Effector CD4-positive, alpha-beta T cell (primary cell): ENCODE measurements around the gene EME2.
"Not testable (repeated sequence)": the region's sequence is repeated elsewhere in the genome, so short reads cannot be mapped to it uniquely, and the experiment has no call there.

Source experiments
- DNase-seq: peaks from one replicate; pipeline ENCODE4 v3.0.0-alpha.2; 2020
- total RNA-seq: gene quantifications from one replicate; lab custom pipeline; 2026; lab: John Stamatoyannopoulos, UW

Gene EME2, protein sequence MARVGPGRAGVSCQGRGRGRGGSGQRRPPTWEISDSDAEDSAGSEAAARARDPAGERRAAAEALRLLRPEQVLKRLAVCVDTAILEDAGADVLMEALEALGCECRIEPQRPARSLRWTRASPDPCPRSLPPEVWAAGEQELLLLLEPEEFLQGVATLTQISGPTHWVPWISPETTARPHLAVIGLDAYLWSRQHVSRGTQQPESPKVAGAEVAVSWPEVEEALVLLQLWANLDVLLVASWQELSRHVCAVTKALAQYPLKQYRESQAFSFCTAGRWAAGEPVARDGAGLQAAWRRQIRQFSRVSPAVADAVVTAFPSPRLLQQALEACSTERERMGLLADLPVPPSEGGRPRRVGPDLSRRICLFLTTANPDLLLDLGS
- 56.8 reads per million, percentile 71 among the genes with 10 or more reads in this experiment for total RNA-seq

DNA sequence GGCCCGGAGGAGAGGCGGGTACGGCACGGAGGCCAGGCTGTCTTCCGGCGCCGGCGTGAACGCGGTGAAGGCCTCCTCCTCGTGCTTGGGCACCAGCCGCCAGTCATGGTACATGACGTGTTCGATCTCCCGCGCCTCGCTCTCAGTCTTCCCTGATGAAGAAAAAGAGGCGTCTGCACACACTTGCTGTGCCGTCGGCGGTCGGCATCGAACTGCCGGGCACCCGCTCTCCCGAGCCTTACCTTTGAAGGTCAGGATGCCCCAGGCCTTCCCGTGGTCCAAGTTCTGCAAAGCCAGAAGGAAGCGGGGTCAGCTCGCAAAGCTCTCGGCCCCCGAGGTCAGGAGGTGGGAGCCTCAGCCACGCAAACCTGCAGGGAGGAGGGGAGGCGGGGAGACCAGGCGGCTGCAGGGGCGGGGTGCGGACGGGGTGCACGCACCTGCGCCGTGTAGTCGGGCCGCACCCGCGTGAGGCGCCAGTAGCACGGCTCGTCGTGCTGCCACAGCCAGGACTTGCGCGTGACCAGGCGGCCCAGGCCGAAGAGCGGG is at the start of gene EME2:
Gene EME2 (plus strand): TSS at position 449 of the 546 bp plus-strand sequence. CDS start 418 bp downstream, outside the sequence.
- DNase-seq: peak; percentile 38

DNA sequence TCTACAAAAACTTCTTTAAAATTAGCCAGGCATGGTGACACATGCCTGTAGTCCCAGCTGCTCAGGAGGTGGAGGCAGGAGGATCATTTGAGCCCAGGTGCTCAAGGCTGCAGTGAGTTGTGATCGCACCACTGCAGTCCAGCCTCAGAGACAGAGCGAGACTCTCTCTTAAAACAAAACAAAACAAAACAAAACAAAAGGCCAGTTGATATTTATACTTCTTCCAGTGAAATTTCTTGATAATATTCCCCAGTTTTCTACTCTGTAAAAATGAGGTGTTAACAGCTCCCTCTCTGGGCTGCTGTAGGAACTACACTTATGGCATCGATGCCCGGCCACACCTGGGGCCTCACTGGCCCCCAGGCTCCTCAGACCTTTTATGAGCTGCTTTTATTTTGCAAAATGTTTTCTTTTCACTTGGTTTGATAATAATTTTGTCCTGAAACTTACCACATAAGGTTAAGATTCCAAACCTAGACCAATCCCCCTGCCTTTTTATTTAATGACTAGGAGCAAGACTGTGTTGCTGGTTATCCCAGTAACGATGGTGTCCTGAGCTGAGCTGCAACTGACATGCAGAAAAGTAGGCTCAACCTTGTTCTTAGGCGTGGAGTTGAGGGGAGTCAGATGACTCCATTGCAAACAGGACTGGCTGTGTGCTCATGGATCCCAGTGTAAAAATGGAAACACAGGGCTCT is 49.0 kb upstream of the EME2 start:
- peak; percentile 36 for DNase-seq

DNA sequence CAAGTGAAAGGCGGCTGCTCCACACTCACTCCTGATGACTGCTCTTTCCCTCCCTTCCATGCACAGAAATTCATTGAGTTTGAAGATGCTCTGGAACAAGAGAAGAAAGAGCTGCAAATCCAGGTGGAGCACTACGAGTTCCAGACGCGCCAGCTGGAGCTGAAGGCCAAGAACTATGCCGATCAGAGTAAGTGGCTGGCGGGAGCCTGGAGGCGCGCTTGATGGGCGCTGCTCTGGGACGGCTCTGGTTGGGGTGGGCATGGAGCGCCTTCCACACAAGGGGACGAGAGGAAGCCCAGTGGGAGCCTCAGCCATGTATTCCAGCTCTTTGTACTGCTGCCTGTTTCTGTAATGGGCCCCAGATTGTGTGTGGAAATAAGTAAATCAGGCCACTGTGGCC is 48.1 kb upstream of the EME2 start:
- no peak for DNase-seq

DNA sequence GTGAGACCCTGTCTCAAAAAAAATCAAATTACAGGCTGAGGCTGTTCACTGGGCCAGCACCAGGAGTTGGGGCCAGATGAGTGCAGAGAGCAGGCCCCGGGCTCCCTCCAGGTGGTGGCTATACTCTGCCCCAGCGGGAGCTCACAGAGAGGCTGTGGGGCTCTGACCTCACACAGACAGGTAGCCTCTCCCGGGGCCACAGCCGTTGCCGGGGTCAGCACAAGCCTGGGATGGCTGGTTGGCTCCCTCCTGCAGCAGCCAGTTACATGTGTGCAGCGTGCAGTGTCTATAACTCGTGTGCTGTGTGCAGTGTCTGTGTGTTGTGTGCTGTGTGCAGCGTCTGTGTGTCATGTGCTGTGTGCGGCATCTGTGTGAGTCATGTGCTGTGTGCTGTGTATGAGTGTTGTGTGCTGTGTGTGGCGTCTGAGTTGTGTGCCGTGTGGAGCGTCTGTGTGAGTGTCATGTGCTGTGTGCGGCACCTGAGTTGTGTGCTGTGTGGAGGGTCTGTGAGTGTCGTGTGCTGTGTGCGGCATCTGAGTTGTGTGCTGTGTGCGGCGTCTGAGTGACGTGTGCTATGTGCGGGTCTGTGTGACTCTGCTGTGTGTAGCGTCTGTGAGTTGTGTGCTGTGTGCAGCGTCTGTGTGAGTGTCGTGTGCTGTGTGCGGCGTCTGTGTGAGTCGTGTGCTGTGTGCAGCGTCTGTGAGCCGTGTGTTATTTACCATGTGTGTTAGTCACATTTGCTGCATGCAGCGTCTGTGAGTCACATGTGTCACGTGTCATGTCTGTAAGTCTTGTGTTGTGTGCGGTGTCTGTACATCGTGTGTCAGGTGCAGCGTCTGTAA is 45.7 kb upstream of the EME2 start:
- DNase-seq: no peak

DNA sequence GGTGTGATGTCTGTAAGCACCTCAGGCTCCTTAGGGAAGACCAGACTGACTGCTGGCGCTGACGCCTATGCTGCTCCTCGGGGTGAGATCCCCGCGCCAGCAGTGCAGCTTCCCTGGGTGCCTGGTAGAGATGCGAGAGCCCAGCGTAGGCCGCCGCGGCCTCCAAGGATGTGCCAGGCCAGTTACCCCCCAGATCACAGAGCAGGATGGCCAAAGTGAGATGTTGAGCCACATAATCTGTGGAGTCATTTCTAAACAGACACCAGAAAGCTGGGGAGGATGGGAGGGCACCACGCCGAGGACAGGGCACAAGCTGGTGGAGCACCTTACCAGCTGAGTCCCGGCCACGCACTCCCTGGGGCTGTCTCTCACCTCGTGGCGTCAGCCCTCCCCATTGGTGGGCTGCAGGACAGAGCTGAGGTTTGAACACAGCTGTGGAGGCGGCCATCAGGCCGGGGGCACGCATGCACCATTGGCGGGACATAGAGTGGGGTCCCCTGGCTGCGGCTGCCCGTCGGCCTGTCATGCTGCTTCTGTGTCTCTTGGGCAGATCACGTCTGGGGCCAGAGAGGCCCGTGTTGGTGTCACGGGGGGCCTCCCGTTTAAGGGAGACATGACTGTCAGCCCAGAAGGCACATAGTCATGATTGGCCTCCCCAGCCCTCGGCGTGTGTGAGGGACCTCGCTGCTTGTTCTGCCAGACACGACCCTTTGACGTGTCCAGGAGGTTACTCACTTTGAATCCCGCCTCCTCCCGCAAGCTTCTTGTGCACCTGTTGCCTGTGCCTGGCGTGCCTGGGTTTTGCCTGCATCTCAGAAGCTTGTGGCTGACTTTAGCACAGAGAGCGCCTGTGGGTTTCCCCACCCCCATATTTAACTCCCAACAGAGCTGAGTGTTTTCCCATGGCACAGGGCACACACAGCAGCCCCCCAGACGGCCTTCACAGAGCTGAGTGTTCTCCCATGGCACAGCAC is 44.7 kb upstream of the EME2 start:
- no peak for DNase-seq

DNA sequence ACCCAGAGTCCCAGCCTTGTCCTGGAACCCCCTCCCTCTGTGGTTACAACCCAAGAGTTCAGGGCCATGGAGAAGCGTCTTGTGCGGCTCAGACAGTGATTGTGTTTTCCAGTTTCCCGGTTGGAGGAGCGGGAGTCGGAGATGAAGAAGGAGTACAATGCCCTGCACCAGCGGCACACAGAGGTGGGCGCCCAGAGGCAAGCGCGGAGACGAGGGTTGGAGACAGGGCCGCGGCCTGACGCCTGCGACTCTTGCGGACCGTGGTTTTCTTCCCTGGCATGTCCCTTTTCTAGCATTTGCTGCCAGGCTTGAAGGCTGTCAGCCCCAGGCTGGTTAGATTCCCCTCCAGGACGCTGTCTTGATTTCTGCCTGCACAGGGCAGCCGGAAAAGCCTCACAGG is 43.6 kb upstream of the EME2 start:
- DNase-seq: no peak

DNA sequence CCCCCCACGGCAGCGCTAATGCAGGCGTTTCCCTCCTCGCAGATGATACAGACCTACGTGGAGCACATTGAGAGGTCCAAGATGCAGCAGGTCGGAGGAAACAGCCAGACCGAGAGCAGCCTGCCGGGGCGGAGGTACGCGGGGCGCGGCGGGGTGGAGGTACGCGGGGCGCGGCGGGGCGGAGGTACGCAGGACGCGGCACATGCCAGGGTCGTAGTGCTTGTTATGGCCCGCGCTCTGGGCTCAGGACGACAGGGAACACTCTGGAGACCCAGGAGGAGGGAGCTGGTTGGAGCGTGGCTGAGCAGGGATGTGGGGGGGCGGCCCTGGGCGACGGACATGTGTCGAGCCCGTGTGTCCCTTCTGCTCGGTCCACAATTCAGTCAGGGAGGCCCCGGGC is 43.2 kb upstream of the EME2 start:
- no peak for DNase-seq

DNA sequence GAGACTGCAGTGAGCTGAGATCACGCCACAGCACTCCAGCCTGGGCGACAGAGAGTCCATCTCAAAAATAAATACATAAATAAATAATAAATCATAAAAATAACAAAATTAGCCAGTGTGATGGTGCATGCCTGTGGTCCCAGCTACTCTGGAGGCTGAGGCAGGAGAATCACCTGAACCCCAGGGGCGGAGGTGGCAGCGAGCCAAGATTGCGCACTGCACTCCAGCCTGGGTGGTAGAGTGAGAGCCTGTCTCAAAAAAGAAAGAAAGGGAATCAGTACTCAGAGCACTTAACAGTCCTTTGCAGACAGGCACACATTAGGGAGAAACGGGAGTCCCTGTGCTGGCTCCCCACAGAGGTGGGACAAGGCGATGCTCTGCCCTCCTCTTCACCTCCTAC is 41.5 kb upstream of the EME2 start:
- DNase-seq: no peak

DNA sequence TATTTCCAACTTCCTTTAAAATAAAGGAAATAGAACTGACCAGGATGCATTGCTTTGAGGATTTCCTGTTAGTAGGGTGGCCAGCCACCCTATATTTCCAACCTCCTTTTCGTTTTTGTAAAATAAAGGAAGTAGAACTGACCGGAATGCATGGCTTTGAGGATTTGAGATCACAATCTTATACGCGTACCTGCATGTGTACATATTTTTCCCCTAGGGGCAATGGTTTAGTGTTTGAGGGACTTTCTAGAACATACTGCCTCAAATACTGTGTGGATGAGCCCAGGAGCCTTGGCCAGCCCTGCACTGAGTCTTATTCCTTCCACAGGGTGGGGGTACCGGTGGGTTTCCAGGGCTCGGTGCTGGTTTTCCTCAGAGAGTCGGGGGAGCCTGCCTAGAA is 41.0 kb upstream of the EME2 start:
- DNase-seq: no peak

DNA sequence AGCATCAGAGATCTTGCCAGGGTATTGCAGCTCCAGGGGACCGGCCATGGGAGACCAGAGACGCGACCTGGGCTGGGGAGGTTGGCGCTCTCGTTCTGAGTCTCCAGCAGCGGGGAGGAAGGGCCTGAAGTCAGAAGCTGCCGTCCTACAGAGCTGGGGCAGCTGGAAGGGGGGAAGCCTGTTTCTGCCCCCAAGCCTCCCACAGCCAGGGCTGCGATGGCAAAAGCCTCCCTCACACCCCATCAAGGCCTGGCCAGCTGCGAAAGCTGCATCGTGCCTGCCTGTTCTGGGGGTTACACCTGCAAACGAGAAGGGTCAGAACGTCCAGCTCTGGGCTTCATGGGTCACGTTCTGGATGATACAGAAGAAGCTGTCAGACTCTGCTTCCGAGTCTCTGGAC is 40.5 kb upstream of the EME2 start:
- no peak for DNase-seq

DNA sequence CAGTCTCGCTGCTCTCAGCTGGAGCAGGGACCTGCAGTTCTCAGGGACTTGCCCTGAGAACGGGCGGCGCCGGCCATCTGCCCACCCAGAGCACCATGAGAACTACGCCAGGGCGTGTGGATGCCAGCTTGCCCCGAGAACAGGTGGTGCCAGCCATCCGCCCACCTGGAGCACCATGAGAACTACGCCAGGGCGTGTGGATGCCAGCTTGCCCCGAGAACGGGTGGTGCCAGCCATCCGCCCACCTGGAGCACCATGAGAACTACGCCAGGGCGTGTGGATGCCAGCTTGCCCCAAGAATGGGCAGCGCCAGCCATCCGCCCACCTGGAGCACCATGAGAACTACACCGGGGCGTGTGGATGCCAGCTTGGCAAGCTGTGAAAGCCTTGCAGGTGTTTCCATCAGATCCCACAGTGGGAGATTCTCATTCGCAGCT is 40.0 kb upstream of the EME2 start:
- DNase-seq: not testable (repeated sequence)

DNA sequence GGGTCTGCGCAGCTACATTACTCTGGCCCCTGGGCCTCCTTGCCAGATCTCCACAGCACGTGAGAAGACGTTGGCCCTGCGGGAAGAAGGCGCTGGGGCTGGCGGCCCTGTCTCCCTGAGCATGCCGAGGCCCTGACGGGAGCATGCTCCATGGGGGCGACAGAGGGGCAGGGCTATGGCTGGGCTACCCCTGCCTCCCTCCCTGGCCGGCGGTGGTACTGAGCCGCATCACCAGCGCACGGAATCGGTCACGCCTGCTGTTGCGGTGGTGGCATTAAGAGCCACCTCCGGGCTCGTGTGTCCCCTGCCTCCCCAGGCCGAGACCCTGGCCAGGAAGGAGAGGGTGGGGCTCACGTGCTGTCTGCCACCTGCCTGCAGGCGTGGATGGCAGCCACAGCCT is 38.5 kb upstream of the EME2 start:
- DNase-seq: no peak

DNA sequence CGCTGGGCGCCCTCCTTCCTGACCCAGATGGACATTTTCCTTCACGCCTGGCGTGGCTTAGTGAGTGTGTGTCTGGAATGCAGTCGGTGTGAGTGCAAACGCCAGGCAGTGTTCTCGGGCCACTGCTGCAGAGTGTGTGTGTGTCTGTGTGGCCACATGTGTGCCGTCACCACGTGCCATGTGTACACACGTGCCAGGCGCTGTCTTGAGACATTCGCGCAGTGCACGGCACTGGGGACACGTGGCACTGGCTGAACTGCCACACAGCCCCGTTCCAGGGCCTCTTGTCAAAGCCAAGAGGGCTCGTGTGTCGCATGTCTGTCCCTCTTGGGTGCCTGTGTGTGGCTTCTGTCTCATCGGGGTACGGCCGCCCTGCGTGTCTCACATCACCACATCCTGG is 37.8 kb upstream of the EME2 start:
- no peak for DNase-seq

DNA sequence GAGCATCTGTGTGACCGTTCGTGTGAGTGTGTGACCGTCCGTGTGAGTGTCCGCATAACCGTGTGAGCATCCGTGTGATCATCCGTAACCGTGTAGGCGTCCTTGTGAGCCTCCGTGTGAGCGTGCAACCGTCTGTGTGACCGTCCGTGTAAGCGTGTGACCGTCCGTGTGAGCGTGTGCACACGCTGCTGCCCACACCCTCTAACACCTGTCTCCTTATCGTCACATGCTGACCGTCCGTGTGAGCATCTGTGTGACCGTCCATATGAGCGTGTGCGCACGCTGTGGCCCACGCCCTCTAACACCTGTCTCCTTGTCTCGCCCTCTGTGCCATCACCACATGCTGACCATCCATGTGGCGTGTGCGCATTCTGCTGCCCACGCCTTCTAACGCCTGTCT is 32.4 kb upstream of the EME2 start:
- no peak for DNase-seq

DNA sequence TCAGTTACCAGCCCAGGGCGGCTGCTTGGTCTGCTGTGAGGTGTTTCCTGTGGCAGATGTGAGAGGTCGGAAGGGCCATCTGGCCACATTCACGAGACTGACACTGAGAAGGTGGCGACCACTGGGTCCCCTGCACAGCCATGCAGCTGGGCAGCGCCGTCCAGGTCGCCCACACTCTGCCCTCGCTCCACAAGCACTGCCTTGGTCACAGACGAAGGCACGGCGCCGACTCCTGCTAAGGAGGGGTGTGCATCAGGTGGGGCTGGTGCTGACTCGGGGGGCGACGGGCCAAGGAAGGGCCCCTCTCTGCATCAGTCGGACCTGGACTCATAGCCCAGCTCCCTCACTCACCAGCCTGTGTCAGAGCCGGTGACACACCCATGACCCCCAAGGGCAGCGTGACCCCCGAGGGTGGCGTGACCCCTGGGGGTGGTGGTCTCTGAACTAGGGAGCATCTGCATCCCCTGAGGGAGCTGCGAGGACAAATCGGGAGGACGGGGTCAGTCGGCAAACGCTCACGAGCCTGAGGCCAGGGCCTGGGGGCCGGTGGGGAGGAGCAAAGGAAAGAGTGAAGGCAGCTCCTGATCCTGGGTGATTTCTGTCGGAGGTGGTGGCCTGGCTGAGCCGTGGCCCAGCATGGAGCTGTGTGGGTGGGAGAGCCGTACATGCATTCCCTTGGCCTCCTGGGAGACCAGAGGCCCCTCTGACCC is 31.7 kb upstream of the EME2 start:
- DNase-seq: no peak

DNA sequence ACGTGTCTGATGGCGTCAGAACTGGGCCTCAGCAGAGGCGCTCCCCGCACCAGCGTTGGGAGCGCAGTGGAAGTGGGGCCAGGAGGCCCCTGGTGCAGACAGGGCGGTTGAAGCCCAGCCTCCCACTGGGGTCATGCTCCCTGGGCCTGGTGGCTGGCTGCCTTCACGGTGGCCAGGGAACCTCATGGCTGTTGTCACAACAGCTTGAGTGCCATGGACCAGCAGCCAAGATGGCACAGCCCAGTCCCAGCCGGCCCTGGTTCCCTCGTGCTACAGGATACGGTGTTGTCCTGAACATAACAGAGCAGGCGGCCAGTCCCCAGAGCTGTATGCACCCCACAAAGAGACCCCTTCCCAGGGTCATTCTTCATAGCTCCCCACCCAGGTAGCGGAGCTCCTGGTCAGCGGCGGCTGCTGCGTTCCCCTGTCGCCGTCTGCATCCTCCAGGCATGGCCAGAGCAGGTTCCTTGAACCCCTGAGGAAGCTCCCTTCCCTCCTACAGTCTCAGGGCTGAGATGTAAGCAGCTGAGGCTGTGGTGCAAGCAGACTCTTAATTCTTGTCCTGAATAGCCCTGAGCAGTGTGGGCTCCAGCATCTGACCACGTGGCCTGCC is 31.0 kb upstream of the EME2 start:
- no peak for DNase-seq

DNA sequence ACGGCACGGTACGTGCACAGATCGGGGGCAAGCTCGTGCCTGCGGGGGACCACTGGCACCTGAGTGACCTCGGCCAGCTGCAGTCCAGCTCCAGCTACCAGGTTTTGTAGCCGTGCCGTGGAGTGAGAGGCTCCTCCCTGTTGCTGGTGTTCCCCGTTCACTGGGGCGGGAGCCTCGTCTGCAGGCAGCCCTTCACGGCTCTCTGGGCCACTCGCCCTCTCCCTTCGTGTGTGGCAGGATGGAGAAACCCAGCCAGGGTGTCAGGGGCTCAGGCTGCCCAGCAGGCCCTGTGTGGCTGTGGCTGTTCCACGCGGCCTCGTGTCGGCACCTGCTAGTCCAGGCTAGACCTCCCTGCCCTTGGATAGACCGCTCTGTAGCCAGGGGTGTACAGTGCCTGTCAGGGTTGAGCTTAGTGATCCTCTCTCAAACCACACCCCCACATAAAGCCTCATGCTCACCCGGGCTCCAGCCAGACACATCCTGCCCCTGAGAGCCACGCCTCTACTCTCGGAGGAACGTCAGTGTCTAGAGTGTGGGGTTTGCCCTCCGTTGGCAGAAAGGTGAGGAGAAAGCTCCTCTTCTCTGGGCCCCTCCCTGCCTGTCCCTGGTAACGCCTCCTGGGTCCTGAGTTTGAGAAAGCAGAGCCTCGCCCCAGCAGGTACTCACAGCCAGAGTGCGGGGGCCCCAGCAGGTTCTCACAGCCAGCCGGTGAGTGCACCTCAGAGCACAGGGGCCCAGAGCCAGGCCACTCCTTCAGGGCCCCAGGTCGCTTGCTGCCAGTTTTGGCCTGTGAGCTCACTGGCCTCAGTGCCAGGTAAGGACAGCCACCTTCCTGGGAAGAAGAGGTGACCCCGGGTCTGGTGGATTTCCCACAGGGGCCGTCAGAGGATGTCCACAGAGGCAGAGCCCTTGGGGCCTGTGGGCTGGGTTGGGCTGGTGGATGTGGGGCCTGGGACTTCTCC is 29.0 kb upstream of the EME2 start:
- no peak for DNase-seq

DNA sequence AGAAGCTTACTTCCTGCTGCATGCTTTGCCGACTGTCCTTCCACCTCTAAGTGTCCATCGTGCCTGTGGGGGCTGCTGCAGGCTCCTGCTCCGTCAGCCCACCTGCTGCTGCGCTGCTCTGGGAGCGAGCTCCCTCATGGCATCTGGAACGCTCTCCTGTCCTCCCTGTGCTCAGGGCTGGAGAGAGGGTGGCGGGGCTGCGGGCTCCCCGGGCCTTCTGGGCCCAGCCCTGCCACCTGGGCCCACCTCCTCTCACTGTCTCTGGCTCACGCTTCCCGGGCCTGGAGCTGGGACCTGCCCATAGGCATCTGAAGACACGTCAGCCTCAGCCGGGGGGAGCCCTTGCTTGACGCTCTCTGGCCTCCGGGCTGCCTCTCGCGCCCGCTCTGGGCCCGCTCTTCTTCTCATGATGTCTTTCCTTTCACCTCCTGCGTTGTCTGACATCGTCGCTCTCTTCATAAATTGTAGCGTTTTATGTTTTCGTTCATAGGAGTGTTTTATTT is 28.2 kb upstream of the EME2 start:
- no peak for DNase-seq
